Measurements from ENCODE around the gene ABCD3. TPM values are rescaled to one million over a fixed set of nuclear protein-coding genes. Genes with fewer than 3 reads are reported as not detected.

The ABCD3 gene
- total RNA-seq, 1 donor from 2014 or later, result 38.4 TPM

GRCh38 chr1:94481473-94481933 lies 63.3 kb downstream of the ABCD3 start:
- Histone ChIP-seq H3K9me3 (ENCODE audit: insufficient read depth, low read depth, low read length) (no peaks in the 10 kb centered on the region), H3K9ac (ENCODE audit: low read length) (no peak overlapping the region), H3K4me2 (ENCODE audit: low read length) (no peak overlapping the region), H2AFZ (ENCODE audit: low read depth, low read length) (no peak overlapping the region), H3K79me2 (ENCODE audit: insufficient read depth, low read length) (no peaks in the 10 kb centered on the region), H3K27ac (ENCODE audit: low read depth, low read length) (no peak overlapping the region), H3K36me3 (ENCODE audit: insufficient read depth, low read length) (peaks cover 10% of the 10 kb centered on the region), H3K4me3 (ENCODE audit: insufficient read depth, low read depth, low read length) (no peak overlapping the region), H4K20me1 (ENCODE audit: insufficient read depth, low read length) (no peaks in the 10 kb centered on the region), H3K27me3 (ENCODE audit: insufficient read depth, low read length) (no peaks in the 10 kb centered on the region), H3K4me1 (ENCODE audit: insufficient read depth, low read length) (no peaks in the 10 kb centered on the region)
- DNase-seq (ENCODE audit: low read depth), result peak; percentile 41
- Mint-ChIP-seq H3K4me3 (ENCODE audit: unreplicated experiment) (no peak overlapping the region), H3K27me3 (ENCODE audit: low read depth, unreplicated experiment) (no peaks in the 10 kb centered on the region), H3K27ac (ENCODE audit: unreplicated experiment) (no peak overlapping the region), H3K36me3 (ENCODE audit: low read depth, unreplicated experiment) (peaks cover 6% of the 10 kb centered on the region), H3K4me1 (ENCODE audit: low read depth, unreplicated experiment) (peaks cover 8% of the 10 kb centered on the region), H3K9me3 (ENCODE audit: unreplicated experiment) (no peaks in the 10 kb centered on the region)
- TF ChIP-seq CTCF (IDR thresholded peaks at IDR 0.05; ENCODE audit: insufficient read depth, low read depth, low read length) (peak; percentile 86), EZH2 (IDR thresholded peaks at IDR 0.05; ENCODE audit: insufficient read depth, low read length) (no peak)
- peak; percentile 78 for FAIRE-seq

- Mint-ChIP-seq H3K9me3 (ENCODE audit: unreplicated experiment) (no peaks in the 10 kb centered on the region), H3K27me3 (ENCODE audit: low read depth, unreplicated experiment) (no peaks in the 10 kb centered on the region), H3K4me3 (ENCODE audit: unreplicated experiment) (no peak overlapping the region), H3K27ac (ENCODE audit: unreplicated experiment) (no peak overlapping the region), H3K36me3 (ENCODE audit: low read depth, unreplicated experiment) (peaks cover 9% of the 10 kb centered on the region), H3K4me1 (ENCODE audit: low read depth, unreplicated experiment) (no peaks in the 10 kb centered on the region)
- Histone ChIP-seq H3K36me3 (ENCODE audit: insufficient read depth, low read length) (peaks cover 16% of the 10 kb centered on the region), H3K9me3 (ENCODE audit: insufficient read depth, low read depth, low read length) (no peaks in the 10 kb centered on the region), H4K20me1 (ENCODE audit: insufficient read depth, low read length) (no peaks in the 10 kb centered on the region), H3K79me2 (ENCODE audit: insufficient read depth, low read length) (no peaks in the 10 kb centered on the region), H3K27ac (ENCODE audit: low read depth, low read length) (no peak overlapping the region), H3K27me3 (ENCODE audit: insufficient read depth, low read length) (no peaks in the 10 kb centered on the region), H3K4me1 (ENCODE audit: insufficient read depth, low read length) (no peaks in the 10 kb centered on the region), H3K9ac (ENCODE audit: low read length) (no peak overlapping the region), H3K4me2 (ENCODE audit: low read length) (no peak overlapping the region), H3K4me3 (ENCODE audit: insufficient read depth, low read depth, low read length) (no peak overlapping the region), H2AFZ (ENCODE audit: low read depth, low read length) (no peak overlapping the region)
- DNase-seq (ENCODE audit: low read depth) (no peak), FAIRE-seq (no peak)
- no peak for TF ChIP-seq CTCF (IDR thresholded peaks at IDR 0.05; ENCODE audit: insufficient read depth, low read depth, low read length)
- no peak for TF ChIP-seq EZH2 (IDR thresholded peaks at IDR 0.05; ENCODE audit: insufficient read depth, low read length)
These were observed 68.8 kb downstream of the ABCD3 start for GRCh38 chr1:94486990-94487389.

- Mint-ChIP-seq H3K36me3 (ENCODE audit: low read depth, unreplicated experiment) (peaks cover 14% of the 10 kb centered on the region), H3K27ac (ENCODE audit: unreplicated experiment) (no peak overlapping the region), H3K27me3 (ENCODE audit: low read depth, unreplicated experiment) (no peaks in the 10 kb centered on the region), H3K4me1 (ENCODE audit: low read depth, unreplicated experiment) (no peaks in the 10 kb centered on the region), H3K9me3 (ENCODE audit: unreplicated experiment) (no peaks in the 10 kb centered on the region), H3K4me3 (ENCODE audit: unreplicated experiment) (no peak overlapping the region)
- DNase-seq (ENCODE audit: low read depth) (no peak), FAIRE-seq (no peak)
- H4K20me1 ChIP-seq (ENCODE audit: insufficient read depth, low read length), result no peaks in the 10 kb centered on the region
- no peaks in the 10 kb centered on the region for H3K9me3 ChIP-seq (ENCODE audit: insufficient read depth, low read depth, low read length)
- H3K36me3 ChIP-seq (ENCODE audit: insufficient read depth, low read length), result peaks cover 6% of the 10 kb centered on the region
- H3K4me2 ChIP-seq (ENCODE audit: low read length), result no peak overlapping the region
- no peak overlapping the region for H3K9ac ChIP-seq (ENCODE audit: low read length)
- H3K27ac ChIP-seq (ENCODE audit: low read depth, low read length), result no peak overlapping the region
- H3K27me3 ChIP-seq (ENCODE audit: insufficient read depth, low read length), result no peaks in the 10 kb centered on the region
- TF ChIP-seq CTCF (IDR thresholded peaks at IDR 0.05; ENCODE audit: insufficient read depth, low read depth, low read length) (no peak), EZH2 (IDR thresholded peaks at IDR 0.05; ENCODE audit: insufficient read depth, low read length) (no peak)
- no peak overlapping the region for H2AFZ ChIP-seq (ENCODE audit: low read depth, low read length)
- H3K4me1 ChIP-seq (ENCODE audit: insufficient read depth, low read length), result no peaks in the 10 kb centered on the region
- H3K79me2 ChIP-seq (ENCODE audit: insufficient read depth, low read length), result no peaks in the 10 kb centered on the region
- no peak overlapping the region for H3K4me3 ChIP-seq (ENCODE audit: insufficient read depth, low read depth, low read length)
These were observed 72.4 kb downstream of the ABCD3 start for GRCh38 chr1:94490556-94490955.

All from astrocyte (in vitro differentiated cells and primary cell).